ENCODE data around the gene ZNF608. TPM values are rescaled to one million over a fixed set of nuclear protein-coding genes. Genes with fewer than 3 reads are reported as not detected.

ZNF608 gene
- total RNA-seq, 1 donor = 2.6 TPM

DNA sequence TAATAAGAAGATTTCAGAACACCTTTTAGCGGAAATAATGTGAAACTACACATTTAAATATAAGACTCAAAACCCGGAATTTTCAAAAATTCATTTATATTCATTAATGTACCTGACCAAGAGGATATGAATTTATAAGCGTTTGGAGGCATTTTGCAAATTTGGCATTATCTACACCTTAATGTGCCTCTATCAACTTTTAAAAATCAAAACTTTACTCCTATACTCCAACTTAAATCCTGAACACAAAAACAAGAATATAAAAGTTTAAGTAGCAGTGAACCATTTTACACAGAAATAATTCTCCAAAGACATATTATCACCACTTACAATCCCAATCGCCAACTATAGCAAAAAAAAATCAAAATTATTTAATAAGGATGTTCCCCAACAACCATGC, 3.9 kb downstream of the ZNF608 start:
- TF ChIP-seq, protein P1, sequence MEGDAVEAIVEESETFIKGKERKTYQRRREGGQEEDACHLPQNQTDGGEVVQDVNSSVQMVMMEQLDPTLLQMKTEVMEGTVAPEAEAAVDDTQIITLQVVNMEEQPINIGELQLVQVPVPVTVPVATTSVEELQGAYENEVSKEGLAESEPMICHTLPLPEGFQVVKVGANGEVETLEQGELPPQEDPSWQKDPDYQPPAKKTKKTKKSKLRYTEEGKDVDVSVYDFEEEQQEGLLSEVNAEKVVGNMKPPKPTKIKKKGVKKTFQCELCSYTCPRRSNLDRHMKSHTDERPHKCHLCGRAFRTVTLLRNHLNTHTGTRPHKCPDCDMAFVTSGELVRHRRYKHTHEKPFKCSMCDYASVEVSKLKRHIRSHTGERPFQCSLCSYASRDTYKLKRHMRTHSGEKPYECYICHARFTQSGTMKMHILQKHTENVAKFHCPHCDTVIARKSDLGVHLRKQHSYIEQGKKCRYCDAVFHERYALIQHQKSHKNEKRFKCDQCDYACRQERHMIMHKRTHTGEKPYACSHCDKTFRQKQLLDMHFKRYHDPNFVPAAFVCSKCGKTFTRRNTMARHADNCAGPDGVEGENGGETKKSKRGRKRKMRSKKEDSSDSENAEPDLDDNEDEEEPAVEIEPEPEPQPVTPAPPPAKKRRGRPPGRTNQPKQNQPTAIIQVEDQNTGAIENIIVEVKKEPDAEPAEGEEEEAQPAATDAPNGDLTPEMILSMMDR (IDR thresholded peaks at IDR 0.05; ENCODE audit: insufficient read depth, low read depth, low read length) = no peak
- no peak for DNase-seq (ENCODE audit: low read depth)
- H3K4me3 ChIP-seq (ENCODE audit: low read depth, low read length) = peak overlapping the region; percentile 72

DNA sequence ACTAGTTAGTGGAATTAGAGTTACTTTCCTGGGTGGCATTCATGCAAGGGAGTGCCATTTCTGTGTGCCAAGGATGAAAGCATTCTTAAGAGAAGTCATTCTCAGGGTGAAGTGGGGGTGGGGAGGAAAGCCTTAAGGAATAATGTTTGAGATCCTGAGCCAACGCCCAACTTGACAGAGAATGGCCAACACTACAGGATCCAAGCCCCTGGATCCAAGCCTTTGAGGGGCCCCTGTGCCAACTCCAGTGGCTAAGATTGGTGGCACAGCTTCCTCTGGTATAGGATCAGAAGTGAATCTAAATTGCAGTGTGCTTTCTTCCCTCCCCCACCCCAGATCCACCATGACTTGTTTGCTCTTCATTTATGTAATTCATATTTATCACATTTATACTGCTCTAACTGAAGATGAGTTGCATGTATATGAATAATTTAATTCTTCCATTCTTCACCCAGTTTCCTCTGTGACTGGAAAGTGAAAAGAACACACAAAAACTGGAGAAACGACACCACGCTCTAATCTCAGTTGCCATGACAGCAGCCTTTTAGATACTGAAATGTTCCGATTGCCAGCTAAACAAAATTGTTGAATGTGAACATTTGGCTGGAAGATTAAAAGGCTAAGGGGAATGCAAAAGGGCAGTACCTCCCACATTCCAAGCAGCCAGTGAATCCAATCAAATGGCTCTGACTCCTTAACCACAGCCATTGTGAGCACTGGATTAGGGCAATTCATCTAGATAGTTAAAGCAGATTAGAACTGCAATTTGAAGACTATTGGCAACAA, 4.5 kb downstream of the ZNF608 start:
- H3K4me3 ChIP-seq (ENCODE audit: low read depth, low read length) = peak overlapping the region; percentile 72
- peak; percentile 89 for DNase-seq (ENCODE audit: low read depth)
- TF ChIP-seq, protein P1 (IDR thresholded peaks at IDR 0.05; ENCODE audit: insufficient read depth, low read depth, low read length) = no peak

DNA sequence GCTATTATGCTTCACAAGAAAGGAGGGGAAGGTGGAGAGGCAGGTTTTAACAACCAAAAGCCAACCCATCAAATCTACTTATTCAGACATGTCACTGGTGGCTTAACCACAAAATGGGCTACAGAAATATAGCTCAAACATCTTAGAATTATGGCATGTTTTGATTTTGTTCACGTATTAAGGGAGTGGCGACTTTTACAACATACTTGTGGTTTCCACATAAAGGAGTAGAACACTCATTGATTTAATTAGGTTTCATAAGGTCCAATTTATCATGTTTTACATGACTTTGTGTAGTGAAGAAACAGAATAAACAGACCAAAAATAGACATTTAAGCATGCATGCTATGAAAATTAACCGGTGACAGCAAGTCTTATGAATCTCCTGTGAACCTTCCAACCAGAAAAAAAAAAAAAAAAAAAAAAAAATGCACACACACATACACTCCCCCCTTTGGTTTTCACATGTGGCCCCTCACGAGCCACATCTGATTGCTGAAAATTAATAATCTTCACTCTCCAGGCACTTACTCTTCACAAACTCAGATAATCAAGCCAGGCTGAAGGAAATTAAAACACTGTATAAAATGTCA, 5.4 kb downstream of the ZNF608 start:
- DNase-seq (ENCODE audit: low read depth) = peak; percentile 90
- no peak overlapping the region for H3K4me3 ChIP-seq (ENCODE audit: low read depth, low read length)

DNA sequence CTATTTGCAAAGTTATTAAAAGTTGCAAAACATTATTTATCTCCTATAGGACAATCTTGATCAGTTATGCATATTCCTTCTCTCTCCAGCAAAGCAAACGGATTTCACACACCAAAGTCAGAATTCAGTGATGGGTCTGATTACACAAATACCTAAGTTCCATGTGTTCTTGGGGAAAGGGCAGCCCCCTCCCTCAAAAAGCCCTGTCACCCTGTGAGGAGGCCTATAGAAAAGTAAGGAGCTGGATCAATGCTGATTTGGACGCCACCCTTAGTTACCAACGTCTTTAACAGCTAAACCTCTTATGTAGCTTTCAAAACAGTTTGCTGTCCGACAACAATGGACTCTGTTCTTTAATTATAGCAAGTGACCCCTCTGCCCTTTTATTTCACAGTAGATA, 6.4 kb downstream of the ZNF608 start:
- DNase-seq (ENCODE audit: low read depth) = no peak
- no peak overlapping the region for H3K4me3 ChIP-seq (ENCODE audit: low read depth, low read length)
- TF ChIP-seq, protein P1 (IDR thresholded peaks at IDR 0.05; ENCODE audit: insufficient read depth, low read depth, low read length) = no peak

More for the DNA sequence above, 5.4 kb downstream of the ZNF608 start:
- TF ChIP-seq, protein P1 (IDR thresholded peaks at IDR 0.05; ENCODE audit: insufficient read depth, low read depth, low read length) = no peak

DNA sequence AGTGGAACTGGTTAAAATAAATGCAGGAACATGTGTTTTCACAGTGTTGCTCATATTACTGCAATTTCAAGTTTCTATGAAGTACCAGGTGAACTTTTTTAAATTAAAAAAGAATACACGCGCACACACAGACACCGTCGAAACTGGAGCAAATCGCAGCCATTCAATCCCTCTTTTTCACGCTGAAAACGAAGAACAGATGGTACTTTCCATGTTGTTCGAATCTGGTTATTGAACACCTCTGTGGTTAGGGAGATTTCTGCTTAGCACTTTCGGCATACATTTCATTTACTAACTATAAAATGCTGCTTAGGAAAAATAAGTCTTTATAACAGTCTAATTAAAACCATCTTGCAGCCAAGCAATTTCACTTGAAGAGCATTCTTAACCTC, 6.8 kb downstream of the ZNF608 start:
- TF ChIP-seq, protein P1 (IDR thresholded peaks at IDR 0.05; ENCODE audit: insufficient read depth, low read depth, low read length) = no peak
- DNase-seq (ENCODE audit: low read depth) = no peak
- no peak overlapping the region for H3K4me3 ChIP-seq (ENCODE audit: low read depth, low read length)

DNA sequence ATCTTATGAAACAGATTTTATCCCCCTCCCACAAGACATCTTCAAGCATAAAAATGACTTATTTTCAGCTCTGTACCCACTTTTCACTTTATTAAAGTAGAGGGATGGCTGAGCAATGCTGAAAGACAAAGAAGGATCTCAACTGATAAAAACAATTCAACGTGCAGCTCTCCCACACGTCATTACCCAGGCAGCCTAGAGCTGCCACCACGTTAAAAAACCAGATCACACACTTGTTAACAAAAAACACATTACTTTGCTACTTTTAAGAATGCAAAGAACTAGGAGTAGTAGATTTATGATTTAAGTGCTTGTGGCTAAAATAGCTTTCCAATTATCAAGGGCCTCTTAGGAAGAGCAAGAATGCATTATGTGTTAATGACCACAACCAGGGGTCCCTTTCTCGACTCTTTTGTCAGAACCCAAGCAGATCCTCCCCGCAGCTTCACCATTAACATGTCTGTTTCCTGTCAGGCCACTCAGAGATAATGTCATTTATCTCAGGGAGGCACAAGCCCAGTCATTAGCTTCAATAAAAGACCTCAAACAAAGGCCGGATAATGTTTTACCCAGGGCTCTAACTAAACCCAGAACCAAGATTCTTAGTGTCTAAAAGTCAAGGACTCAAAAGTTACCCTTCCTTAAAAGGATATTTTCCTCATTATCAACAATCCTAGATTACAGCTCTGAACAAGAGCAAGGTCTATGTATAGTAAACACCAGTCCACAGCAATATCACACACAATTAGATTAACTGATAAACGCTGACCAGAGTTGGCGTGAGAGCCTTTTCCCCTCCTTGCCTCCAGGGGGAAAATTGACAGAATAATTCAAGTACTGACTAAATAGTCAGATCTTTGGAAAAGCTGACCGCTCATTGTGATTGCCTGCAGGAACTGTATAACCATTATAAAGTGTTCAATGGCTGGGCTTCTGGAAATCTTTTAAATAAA, 7.5 kb downstream of the ZNF608 start:
- TF ChIP-seq, protein P1 (IDR thresholded peaks at IDR 0.05; ENCODE audit: insufficient read depth, low read depth, low read length) = no peak
- DNase-seq (ENCODE audit: low read depth) = peak; percentile 23
- H3K4me3 ChIP-seq (ENCODE audit: low read depth, low read length) = no peak overlapping the region

Data from fibroblast of villous mesenchyme (primary cell).